ENCODE results near the gene OR8K1.

OR8K1 gene

DNA sequence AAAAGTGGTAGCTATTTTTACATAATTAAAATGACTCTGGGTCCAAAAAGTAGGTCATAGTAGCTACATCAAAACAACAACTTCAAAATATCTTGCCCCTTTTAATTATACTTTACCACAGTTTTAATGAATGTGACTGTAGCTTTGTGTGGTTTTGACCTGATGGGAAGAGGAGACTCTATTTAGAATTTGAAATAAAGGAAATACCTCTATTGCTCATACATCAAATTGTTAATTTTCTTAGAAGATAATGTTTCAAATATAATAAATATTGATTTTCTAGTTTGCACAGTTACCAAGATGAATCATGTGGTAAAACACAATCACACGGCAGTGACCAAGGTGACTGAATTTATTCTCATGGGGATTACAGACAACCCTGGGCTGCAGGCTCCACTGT, at the start of gene OR8K1:
OR8K1 (plus strand) TSS at position 301 of the 400 bp plus-strand sequence; CDS start at position 301, 0 bp downstream.
- no peak for DNase-seq

DNA sequence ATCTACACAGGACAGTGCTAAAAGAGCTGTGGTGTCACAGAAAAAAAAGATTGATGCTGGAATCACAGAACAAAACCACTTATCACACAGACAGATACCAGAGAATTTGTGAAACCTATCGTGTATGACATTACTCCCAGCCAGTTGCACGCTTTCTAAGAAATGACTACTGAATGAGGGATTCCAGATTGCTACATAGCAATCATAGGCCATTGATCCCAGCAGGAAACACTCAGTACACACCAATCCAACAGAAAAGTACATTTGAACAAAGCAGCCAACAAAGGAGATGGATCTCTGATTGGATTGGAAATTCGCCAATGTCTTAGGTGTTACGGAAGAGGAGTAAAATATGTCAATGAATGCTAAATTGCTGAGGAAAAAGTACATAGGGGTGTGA, 48.9 kb upstream of the OR8K1 start:
- DNase-seq = no peak

DNA sequence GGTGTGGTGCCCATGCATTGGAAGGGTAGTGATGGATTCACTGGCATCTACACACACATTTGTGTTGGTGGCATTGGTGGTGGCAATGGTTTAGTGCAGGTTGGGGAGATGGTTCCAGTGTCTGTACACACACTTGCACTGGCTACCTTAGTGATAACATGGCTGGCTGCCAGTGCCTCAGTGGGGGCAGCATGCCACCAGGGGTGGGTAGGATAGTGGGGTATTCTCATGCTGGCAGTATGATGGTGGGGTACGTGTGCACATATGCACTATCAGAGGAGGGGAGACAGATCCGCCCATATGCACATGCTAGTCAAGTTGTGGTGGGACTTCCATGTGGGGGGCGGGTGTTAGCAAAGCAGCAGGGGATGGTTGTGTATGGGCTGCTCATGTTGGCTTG, 38.0 kb upstream of the OR8K1 start:
- no peak for DNase-seq

DNA sequence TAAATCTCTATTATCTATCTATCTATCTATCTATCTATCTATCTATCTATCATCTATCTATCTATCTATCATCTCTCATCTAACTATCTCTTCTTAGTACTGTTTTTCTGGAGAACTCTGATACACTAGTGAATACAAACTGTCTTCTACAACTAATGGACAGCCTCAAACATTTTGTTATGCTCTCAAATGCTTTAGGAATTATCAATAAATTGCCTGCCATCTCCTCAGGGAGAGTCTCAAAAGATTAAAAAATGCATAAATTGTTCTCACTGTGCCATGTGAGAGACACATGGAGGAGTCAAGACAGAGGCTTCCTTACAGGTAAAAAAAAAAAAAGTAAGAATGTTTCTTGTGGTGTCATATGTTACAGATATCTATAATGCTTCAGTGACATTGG, 31.0 kb upstream of the OR8K1 start, which contains the start of gene OR8K3:
OR8K3 (plus strand) TSS at position 301 of the 400 bp plus-strand sequence. CDS start 3,163 bp downstream, outside the sequence.
- no peak for DNase-seq

DNA sequence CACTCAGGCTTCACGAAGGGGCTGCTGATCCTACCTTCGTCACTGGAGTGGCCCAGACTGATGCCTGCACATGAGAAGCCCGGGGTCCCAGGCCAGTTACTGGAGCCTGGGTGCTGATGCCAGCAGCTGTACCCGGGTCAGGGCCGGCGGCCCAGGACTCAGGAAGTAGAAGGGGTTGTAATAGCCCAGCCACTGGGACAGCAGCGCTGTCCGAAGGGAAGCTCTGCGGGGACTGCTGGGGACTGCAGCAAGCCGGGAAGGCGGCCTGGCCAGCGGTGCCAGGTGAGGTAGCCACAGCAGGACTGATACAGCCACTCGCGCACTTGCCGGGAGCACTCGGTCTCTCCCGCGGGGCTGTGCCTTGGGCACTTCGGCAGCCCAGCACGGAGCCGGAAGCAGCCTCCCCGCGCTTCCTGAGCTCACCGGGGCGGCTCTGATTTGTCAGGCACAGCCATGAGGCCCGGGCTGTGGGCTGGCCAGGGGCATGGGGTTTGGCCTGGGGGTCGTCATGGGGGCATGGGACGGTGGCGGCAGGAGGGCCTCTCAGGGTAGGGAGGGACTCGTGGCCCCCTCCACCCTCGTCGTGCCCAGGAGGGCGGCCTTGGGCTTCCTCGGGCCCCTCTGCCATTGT, 13.9 kb upstream of the OR8K1 start:
- DNase-seq = no peak

DNA sequence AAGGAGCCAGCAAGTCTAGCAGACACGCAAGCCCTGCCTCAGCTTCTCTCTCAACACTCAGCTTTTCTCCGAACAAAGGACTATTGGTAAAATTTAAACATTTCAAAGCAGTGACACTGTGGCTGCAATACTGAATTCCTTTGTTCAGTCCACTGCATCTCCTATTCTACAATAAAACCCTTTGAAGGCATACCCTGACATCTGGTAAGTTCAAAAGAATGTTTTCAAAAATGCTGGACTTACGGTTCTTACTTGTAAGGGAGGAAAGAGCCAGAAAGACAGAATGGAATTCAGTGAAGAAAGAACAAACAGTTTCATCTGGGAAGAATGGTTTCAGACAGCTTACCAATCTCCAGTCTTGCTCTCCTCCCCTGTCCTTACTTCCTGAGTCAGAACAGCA, 12.7 kb upstream of the OR8K1 start:
- DNase-seq = no peak

DNA sequence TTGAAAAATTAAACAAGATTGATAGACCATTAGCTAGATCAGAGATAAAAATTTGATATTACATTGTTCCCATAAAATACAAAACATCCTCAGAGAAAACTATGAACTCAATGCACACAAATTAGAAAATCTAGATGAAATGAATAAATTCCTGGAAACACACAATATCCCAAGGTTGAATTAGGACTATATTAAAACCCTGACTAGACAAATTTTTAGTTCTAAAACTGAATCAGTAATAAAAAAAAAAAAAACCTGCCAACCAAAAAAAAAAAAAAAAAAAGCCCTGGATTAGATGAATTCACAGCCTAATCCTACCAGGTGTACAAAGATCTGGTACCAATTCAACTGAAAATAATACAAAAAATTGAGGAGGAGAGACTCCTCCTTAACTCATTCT, 5.5 kb upstream of the OR8K1 start:
- DNase-seq = no peak

DNA sequence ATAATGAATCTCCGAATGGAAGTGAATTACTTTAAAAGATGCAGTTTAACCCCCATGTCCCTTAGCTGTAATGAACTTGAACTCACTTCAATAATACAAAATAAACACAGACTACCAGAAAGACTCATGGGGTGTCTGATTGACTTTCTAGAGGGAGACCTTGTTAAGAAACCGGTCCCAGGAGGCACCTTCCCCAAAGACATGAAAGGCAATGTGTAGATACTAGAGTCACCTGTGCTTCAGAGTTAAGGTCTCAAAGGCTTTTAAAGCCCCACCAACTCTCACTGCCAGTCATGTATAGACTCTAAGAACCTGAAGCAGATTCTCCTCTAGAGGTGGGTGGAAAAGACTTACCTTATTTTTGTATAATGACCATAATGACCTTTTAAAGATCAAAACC, 8.2 kb downstream of the OR8K1 start, which contains the start of gene OR8J1:
OR8J1 (plus strand) TSS at position 301 of the 400 bp plus-strand sequence. CDS start 5,956 bp downstream, outside the sequence.
- DNase-seq = no peak

DNA sequence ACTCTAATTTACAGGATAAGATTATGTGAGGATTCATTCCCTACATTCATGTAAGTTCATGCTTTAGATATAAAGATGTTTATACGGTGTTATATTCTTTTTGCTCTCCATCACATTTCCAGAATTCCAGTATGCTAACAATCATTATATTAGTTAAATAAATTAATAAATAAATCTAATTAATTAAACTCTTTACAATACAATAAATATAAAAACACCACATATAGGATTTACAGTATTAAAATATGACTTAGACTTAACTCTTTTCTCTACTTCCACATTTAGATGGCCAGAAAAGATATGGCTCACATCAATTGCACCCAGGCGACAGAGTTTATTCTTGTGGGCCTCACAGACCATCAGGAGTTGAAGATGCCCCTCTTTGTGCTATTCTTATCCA, 29.5 kb downstream of the OR8K1 start, which contains the start of gene OR8U1:
OR8U1 (plus strand) TSS at position 301 of the 400 bp plus-strand sequence; CDS start at position 301, 0 bp downstream.
- DNase-seq = no peak

DNA sequence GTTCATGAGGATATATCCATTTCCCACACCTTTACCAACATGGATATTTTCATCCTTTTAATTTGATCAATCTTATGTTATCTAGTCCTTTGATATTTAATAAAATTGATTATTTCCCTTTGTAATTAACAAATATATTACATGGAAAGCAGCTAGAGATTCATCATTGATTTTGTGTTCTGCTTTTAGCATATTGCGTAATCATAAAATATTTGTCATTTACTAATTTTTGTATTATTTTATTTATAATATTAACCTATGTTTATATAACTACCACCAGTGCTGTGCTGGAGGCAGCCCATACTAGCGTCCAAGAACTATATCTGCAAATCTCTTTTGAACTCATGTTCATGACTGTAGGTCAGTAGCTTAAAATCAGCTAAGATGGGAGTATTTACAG, 34.3 kb downstream of the OR8K1 start:
- no peak for DNase-seq

DNA sequence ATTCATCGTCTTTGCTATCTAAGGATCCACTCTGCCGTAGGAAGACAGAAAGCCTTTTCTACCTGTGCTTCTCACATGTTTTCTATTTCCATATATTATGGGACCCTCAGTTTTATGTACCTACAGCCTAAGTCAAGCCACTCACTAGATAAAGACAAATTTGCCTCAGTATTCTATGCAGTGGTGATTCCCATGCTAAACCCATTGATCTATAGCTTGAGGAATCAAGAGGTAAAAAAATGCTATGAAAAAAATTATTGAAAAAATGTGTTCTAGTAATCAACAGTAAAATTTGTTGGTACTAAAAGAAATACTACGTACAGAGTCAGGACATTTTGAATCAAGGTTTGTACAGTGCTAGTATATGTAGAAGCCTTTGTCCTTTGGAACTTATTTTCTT, 48.5 kb downstream of the OR8K1 start:
- DNase-seq = no peak

DNA sequence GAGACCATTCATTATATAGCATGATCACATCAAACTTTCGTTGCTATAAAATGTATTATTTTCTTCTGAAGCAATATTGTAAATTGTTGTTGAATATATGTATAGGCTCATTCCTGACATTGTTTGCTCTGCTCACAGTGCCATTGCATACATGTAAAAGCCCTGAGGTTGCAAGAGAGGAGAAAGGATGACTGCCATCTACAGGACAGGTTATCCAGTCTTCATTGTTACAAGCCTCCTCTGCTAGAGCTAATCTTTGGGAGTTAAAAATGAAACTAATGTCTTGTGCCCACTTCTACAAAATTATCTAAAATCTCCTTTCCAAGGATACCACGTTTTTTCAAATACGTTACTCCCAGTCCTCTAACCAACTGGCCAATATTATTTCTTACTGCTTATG, 50.2 kb downstream of the OR8K1 start:
- DNase-seq = no peak

Measured in kidney glomerular epithelial cell (primary cell).